ENCODE results near the gene NCR3LG1. TPM values are rescaled to one million over a fixed set of nuclear protein-coding genes. Genes with fewer than 3 reads are reported as not detected.
A peak's percentile ranks its signal among the peaks of the same experiment; 100 is the strongest.

NCR3LG1 gene
- total RNA-seq, 6 donors from 2014 or later: 3.6 to 7.6 (median 4.5) TPM

GRCh38 chr11:17354601-17354991 is 3.0 kb downstream of the NCR3LG1 start:
- H3K27ac ChIP-seq: no peak overlapping the region
- 56 to 61% methylated on average over 3 of the region's 3 CpGs for WGBS, 2 donors
- TF ChIP-seq POLR2AphosphoS5 (IDR thresholded peaks at IDR 0.05) (no peak), CTCF (IDR thresholded peaks at IDR 0.05) (peak; percentile 41 to 70 (median 58)), POLR2A (IDR thresholded peaks at IDR 0.05) (no peak), EP300 (IDR thresholded peaks at IDR 0.05) (no peak)
- DNase-seq: peak in 1 of 2 donors; percentile 57
- peak in 1 of 2 donors; percentile 58 for ATAC-seq (ENCODE audit: low FRiP score in 2 of 2)
- H3K27me3 ChIP-seq: no peaks in the 10 kb centered on the region
- no peaks in the 10 kb centered on the region for H3K9me3 ChIP-seq
- no peaks in the 10 kb centered on the region for H3K36me3 ChIP-seq
- peaks cover 14 to 33% (median 19%) of the 10 kb centered on the region in 4 donors for H3K4me1 ChIP-seq
- H3K4me3 ChIP-seq: no peak overlapping the region

GRCh38 chr11:17366495-17366894 is 14.9 kb downstream of the NCR3LG1 start:
- H3K27ac ChIP-seq: no peak overlapping the region
- no peak overlapping the region for H3K4me3 ChIP-seq
- whole genome bisulfite sequencing, 2 donors: 64 to 83% methylated on average over 1 of the region's 1 CpG
- H3K36me3 ChIP-seq: peaks cover 0 to 29% (median 19%) of the 10 kb centered on the region in 4 donors
- H3K9me3 ChIP-seq: peaks cover 23 to 29% (median 27%) of the 10 kb centered on the region in 4 donors
- DNase-seq: no peak
- no peak for TF ChIP-seq CTCF (IDR thresholded peaks at IDR 0.05)
- TF ChIP-seq POLR2A (IDR thresholded peaks at IDR 0.05): no peak
- no peak for TF ChIP-seq POLR2AphosphoS5 (IDR thresholded peaks at IDR 0.05)
- no peak for TF ChIP-seq EP300 (IDR thresholded peaks at IDR 0.05)
- H3K4me1 ChIP-seq: no peaks in the 10 kb centered on the region
- no peaks in the 10 kb centered on the region for H3K27me3 ChIP-seq
- ATAC-seq (ENCODE audit: low FRiP score in 2 of 2): no peak

GRCh38 chr11:17368551-17368950 is 17.0 kb downstream of the NCR3LG1 start:
- Histone ChIP-seq H3K27me3 (no peaks in the 10 kb centered on the region), H3K36me3 (peaks cover 0 to 46% (median 23%) of the 10 kb centered on the region in 4 donors), H3K4me1 (no peaks in the 10 kb centered on the region), H3K4me3 (no peak overlapping the region), H3K9me3 (peaks cover 39 to 49% (median 48%) of the 10 kb centered on the region in 4 donors), H3K27ac (no peak overlapping the region)
- 87 to 97% methylated on average over 3 of the region's 3 CpGs for WGBS, 2 donors
- TF ChIP-seq CTCF (IDR thresholded peaks at IDR 0.05) (no peak), EP300 (IDR thresholded peaks at IDR 0.05) (no peak), POLR2A (IDR thresholded peaks at IDR 0.05) (no peak), POLR2AphosphoS5 (IDR thresholded peaks at IDR 0.05) (no peak)
- DNase-seq: no peak
- ATAC-seq (ENCODE audit: low FRiP score in 2 of 2): no peak

GRCh38 chr11:17369094-17369493 is 17.5 kb downstream of the NCR3LG1 start:
- Histone ChIP-seq H3K27me3 (no peaks in the 10 kb centered on the region), H3K27ac (no peak overlapping the region), H3K4me3 (no peak overlapping the region), H3K36me3 (peaks cover 0 to 46% (median 23%) of the 10 kb centered on the region in 4 donors), H3K4me1 (no peaks in the 10 kb centered on the region), H3K9me3 (peaks cover 39 to 52% (median 50%) of the 10 kb centered on the region in 4 donors)
- TF ChIP-seq POLR2A (IDR thresholded peaks at IDR 0.05) (no peak), EP300 (IDR thresholded peaks at IDR 0.05) (no peak), POLR2AphosphoS5 (IDR thresholded peaks at IDR 0.05) (no peak)
- ATAC-seq (ENCODE audit: low FRiP score in 2 of 2) (no peak), DNase-seq (no peak)

- Histone ChIP-seq H3K4me1 (no peaks in the 10 kb centered on the region), H3K4me3 (no peak overlapping the region), H3K36me3 (peaks cover 0 to 46% (median 23%) of the 10 kb centered on the region in 4 donors), H3K27ac (no peak overlapping the region), H3K9me3 (peaks cover 39 to 55% (median 51%) of the 10 kb centered on the region in 4 donors), H3K27me3 (no peaks in the 10 kb centered on the region)
- 86 to 93% methylated on average over 2 of the region's 2 CpGs for WGBS, 2 donors
- DNase-seq (no peak), ATAC-seq (ENCODE audit: low FRiP score in 2 of 2) (no peak)
- TF ChIP-seq POLR2AphosphoS5 (IDR thresholded peaks at IDR 0.05) (no peak), POLR2A (IDR thresholded peaks at IDR 0.05) (no peak), CTCF (IDR thresholded peaks at IDR 0.05) (no peak), EP300 (IDR thresholded peaks at IDR 0.05) (no peak)
Measured at GRCh38 chr11:17369684-17370243, 18.2 kb downstream of the NCR3LG1 start.
